Activated CD8-positive, alpha-beta memory T cell treated with anti-CD3 and anti-CD28 coated beads, Interleukin-2, amount 50 U/mL, for 48 hours (primary cell): ENCODE measurements around the gene RD3L.
"Not testable (repeated sequence)": the region's sequence is repeated elsewhere in the genome, so short reads cannot be mapped to it uniquely, and the experiment has no call there.

Experiments
- DNase-seq: peaks from one replicate; pipeline ENCODE4 v3.0.0-alpha.2; 2020

Gene RD3L

GRCh38 chr14:103941973-103942736 lies at the start of gene RD3L:
Gene RD3L (minus strand): TSS chr14:103942529. CDS start chr14:103941695, 834 bp downstream.
- no peak for DNase-seq

GRCh38 chr14:103989964-103990363 lies 47.6 kb upstream of the RD3L start:
- no peak for DNase-seq

- no peak for DNase-seq
These were observed 46.7 kb upstream of the RD3L start for GRCh38 chr14:103989034-103989433.

GRCh38 chr14:103984196-103984595 lies 41.9 kb upstream of the RD3L start:
- DNase-seq: no peak

DNA sequence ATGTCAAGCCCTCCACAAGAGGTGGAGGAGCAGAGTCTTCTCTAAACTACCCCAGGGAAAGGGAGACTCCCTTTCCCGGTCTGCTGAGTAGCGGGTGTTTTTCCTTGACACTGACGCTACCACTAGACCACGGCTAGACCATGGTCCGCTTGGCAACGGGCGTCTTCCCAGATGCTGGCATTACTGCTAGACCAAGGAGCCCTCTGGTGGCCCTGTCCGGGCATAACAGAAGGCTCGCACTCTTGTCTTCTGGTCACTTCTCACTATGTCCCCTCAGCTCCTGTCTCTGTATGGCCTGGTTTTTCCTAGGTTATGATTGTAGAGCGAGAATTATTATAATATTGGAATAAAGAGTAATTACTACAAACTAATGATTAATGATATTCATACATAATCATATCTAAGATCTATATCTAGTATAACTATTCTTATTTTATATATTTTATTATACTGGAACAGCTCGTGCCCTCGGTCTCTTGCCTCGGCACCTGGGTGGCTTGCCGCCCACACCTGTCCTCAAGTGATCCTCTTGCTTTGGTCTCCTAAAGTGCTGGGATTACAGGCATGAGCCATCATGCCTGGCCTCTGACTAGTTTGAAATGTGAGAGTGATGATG lies 38.4 kb upstream of the RD3L start:
- DNase-seq: not testable (repeated sequence)

GRCh38 chr14:103974575-103974974 lies 32.2 kb upstream of the RD3L start:
- no peak for DNase-seq

DNA sequence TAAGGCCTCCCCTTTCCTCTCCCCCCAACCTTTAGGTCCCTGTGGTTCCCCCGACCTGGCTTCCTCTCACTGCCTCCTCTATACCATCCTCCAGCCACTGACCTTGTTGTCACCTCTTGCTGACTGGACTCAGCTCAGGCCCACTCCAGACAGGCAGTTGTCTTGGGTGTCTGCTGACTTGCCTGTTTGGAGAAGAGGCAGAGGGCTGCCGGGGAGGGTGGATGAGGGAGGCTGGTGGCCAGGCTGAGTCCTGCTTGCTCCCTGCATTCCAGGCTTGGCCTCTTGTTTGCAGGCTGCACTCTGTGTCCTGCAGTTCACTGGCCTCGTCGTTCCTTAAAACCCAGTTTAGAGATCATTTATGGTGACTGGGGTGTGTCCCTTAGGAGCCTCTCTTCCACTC lies 31.0 kb upstream of the RD3L start:
- no peak for DNase-seq

DNA sequence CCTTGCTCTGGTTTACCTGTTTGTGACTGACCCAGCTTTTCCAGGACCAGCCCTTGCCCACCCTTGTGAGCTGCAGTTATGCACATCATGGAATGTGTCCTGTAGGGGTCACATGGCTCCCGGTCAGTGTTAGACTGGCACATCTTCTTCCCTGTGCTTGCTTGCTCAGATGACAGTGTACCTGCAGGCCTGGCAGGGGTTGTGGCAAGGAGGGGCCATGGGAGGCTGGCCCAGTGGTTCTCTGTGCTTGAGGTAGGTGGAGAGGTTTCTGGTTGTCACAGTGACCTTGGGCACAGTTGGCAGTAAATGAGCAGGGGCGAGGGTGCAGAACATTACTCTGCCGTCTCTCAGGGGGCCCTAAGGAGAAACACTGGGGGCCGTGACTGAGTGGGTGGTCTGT lies 27.6 kb upstream of the RD3L start:
- DNase-seq: no peak

- DNase-seq: no peak
These were observed 24.3 kb upstream of the RD3L start for GRCh38 chr14:103966631-103967030.

GRCh38 chr14:103961928-103962578 lies 19.7 kb upstream of the RD3L start:
- no peak for DNase-seq

- DNase-seq: no peak
These were observed 18.2 kb upstream of the RD3L start for GRCh38 chr14:103960457-103961055.

DNA sequence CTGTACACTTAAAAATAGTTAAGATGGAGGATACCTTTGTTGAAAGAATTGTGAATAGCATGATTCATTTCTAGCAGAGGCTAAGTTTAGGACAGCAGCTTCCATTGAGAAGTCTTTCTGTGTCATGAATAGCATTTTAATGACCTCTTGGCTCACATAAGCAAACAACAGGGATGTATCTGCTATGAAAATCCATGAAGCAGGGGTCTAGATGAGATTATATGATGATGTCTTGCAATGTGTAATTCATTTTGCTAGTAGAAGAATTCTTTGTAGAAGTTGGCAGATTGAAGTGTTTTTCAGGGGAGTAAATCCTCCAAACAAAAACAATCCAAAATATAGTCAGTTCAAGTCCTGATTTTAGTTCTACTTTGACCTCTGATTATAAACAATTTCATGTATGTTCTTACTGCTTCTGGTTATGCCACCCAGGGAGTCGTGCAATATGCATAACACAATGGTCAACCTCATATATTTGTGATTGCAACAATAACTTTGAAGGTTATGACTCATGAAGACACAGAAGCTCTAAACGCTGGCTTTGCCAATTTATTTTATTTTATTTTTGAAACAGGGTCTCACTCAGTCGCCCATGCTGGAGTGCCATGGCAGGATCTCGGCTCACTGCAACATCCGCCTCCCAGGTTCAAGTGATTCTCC lies 6.9 kb upstream of the RD3L start:
- DNase-seq: no peak

GRCh38 chr14:103948442-103948841 lies 6.1 kb upstream of the RD3L start:
- no peak for DNase-seq

DNA sequence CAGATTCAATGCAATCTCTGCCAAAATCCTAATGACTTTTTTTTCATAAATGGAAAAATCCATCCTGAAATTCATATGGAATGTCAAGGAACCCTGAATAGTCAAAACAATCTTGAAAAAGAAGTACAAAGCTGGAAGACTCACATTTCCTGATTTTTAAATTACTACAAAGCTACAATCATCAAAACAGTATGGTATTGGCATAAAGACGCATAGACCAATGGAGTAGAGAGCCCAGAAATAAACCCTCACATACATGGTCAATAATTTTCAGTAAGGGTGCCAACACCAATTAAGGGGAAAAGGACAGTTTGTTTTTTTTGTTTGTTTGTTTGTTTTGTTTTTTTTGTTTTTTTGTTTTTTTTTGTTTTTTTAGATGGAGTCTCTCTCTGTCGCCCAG lies 4.6 kb upstream of the RD3L start:
- no peak for DNase-seq

GRCh38 chr14:103943673-103944072 lies 1.3 kb upstream of the RD3L start:
- no peak for DNase-seq

- DNase-seq: no peak
These were observed 867 bp downstream of the RD3L start for GRCh38 chr14:103941462-103941861.

- no peak for DNase-seq
These were observed 7.2 kb downstream of the RD3L start for GRCh38 chr14:103935102-103935501.

GRCh38 chr14:103932791-103933490 lies 9.4 kb downstream of the RD3L start:
- no peak for DNase-seq

- no peak for DNase-seq
These were observed 10.9 kb downstream of the RD3L start for GRCh38 chr14:103931422-103931821.

GRCh38 chr14:103930051-103930604 lies 12.2 kb downstream of the RD3L start:
- DNase-seq: no peak

DNA sequence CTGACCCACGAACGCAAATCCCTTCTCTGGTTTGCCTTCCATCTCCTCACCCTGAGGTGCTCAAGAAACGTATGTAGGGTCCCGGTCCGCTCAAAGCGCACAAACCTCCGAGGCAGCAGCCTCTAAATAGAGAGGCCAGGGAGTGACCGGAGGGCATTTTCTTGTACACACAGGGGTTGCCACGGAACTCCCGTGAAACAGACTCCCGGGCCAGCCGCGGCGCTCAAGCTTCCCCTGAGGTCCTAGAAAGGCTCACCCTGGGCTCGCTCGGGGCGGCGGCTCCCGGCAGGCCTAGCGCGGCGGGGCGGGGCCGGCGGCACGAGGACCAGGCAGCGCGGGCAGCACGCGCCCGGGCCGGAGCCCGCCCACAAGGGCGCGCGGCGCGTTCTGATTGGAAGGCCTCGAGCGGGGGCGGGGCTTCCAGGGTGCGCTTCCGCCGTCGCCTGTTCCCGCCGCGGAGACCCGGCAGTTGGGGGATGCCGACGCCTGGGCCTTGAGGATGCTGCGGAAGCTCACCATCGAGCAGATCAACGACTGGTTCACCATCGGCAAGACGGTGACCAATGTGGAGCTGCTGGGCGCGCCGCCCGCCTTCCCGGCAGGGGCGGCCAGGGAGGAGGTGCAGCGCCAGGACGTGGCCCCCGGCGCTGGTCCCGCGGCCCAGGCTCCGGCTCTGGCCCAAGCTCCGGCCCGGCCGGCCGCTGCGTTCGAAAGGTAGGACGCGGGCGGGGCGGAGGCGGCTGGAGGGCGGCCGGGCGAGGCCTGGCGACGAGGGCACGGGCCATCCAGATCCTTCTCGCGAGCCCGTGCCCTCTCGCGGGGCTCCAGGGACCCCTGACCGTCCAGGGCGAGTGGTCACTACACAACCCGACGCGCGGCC lies 14.1 kb downstream of the RD3L start, which contains the start of gene TDRD9:
Gene TDRD9 (plus strand): TSS at position 446 of the 880 bp plus-strand sequence. CDS start 54 bp downstream, at position 500.
- no peak for DNase-seq
